MM.1S (cell line): Measurements from ENCODE around the gene GIT1.

Experiments used
- DNase-seq: peaks from one replicate; pipeline ENCODE4 v3.0.0-alpha.2; 2015
- H2AFZ ChIP-seq: fragments of 300-600 bp; sonication (generic); 2 replicates; pipeline ENCODE4 v1.6.0; 2016; ENCODE audit warnings: antibody characterized with exemption, low read length
- H3F3A ChIP-seq: fragments of 300-600 bp; sonication (generic); 2 replicates; pipeline ENCODE4 v1.6.1; 2016; ENCODE audit warnings: mild to moderate bottlenecking, antibody characterized with exemption, low read length, moderate library complexity, mixed read lengths; ENCODE audit not compliant: insufficient read depth
- H3K27ac ChIP-seq: fragments of 300-600 bp; sonication (generic); 2 replicates; pipeline ENCODE4 v1.5.1; 2016; ENCODE audit warnings: mild to moderate bottlenecking, low read length
- H3K27me3 ChIP-seq: fragments of 300-600 bp; sonication (generic); replicated peaks from 2 replicates; pipeline ENCODE4 v1.6.0; 2016; ENCODE audit warnings: low read length; ENCODE audit not compliant: insufficient read depth
- H3K36me3 ChIP-seq: fragments of 300-600 bp; sonication (generic); replicated peaks from 2 replicates; pipeline ENCODE4 v1.6.1; 2016; ENCODE audit warnings: mild to moderate bottlenecking, low read length, mixed read lengths; ENCODE audit not compliant: insufficient read depth
- H3K4me1 ChIP-seq: fragments of 300-600 bp; sonication (generic); 2 replicates; pipeline ENCODE4 v1.6.1; 2016; ENCODE audit warnings: low read length, mixed read lengths
- H3K4me2 ChIP-seq: fragments of 300-600 bp; sonication (generic); 2 replicates; pipeline ENCODE4 v1.6.0; 2016; ENCODE audit warnings: low read depth, low read length
- H3K4me3 ChIP-seq: fragments of 300-600 bp; sonication (generic); 2 replicates; pipeline ENCODE4 v1.5.1; 2016; ENCODE audit warnings: low read length, mixed read lengths
- H3K79me2 ChIP-seq: fragments of 300-600 bp; sonication (generic); 2 replicates; pipeline ENCODE4 v1.6.1; 2016; ENCODE audit warnings: mixed run types, low read length, mixed read lengths
- H3K9ac ChIP-seq: fragments of 300-600 bp; sonication (generic); 2 replicates; pipeline ENCODE4 v1.6.1; 2016; ENCODE audit warnings: low read length, mixed read lengths
- H3K9me2 ChIP-seq: fragments of 300-600 bp; sonication (generic); replicated peaks from 2 replicates; pipeline ENCODE4 v1.6.1; 2016; ENCODE audit warnings: mild to moderate bottlenecking, low read length, mixed read lengths; ENCODE audit not compliant: insufficient read depth
- H3K9me3 ChIP-seq: fragments of 300-600 bp; sonication (generic); replicated peaks from 2 replicates; pipeline ENCODE4 v1.6.1; 2016; ENCODE audit warnings: mild to moderate bottlenecking, low read length, mixed read lengths; ENCODE audit not compliant: insufficient read depth
- H4K20me1 ChIP-seq: fragments of 300-600 bp; sonication (generic); 2 replicates; pipeline ENCODE4 v1.6.1; 2016; ENCODE audit warnings: mild to moderate bottlenecking, low read length, moderate library complexity, mixed read lengths; ENCODE audit not compliant: insufficient read depth
- CTCF ChIP-seq: fragments of 300-600 bp; sonication (generic); IDR thresholded peaks from 2 replicates; pipeline ENCODE4 v1.5.1; 2016; ENCODE audit warnings: antibody characterized with exemption, low read length, mixed read lengths
- EZH2 ChIP-seq: fragments of 300-600 bp; sonication (generic); optimal IDR thresholded peaks from 2 replicates; pipeline ENCODE3; 2017; ENCODE audit warnings: low read depth, mild to moderate bottlenecking, antibody characterized with exemption, low read length, mixed read lengths
- EZH2phosphoT487 ChIP-seq: fragments of 300-600 bp; sonication (generic); IDR thresholded peaks from 2 replicates; pipeline ENCODE4 v1.6.1; 2018; ENCODE audit warnings: antibody characterized with exemption, low read length

GIT1 gene

DNA sequence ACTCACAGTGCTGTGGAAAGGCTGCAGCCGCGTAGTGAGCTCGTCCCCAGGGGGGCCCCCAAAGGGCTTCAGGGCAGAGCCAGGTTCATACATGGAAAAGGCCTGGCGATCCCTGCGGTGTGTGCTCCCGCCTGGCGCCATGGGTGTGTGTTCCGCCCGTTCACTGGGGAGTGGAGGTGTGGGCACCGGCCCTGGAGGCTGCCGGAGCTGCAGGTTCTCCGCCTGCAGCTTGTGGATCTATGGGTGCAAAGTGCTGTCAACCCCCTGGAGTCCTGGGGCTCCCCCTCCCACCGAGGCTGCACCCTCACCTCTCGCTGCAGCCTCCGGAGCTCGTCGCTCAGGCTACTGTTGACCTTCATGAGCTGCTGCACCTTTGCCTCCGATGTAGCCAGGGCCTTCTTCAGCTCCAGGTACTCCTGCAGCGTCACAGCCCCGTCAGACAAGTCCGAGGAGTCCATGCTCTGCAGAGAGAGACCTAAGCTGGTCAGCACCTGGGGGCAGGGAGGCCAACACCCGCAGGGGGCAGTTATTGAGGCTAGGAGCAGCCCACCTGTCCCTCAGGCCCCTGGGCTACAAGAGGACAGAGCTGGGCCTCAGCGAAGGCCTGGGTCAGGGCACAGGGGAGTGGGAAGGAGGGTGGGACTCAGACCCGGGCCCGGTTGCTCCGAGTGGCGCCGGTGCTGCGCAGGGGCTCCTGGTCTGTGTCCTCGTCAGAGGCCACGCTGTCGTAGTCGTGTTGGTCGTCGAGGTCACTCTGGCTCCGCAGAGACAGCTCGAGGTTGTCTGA, 13.0 kb downstream of the GIT1 start:
- Histone ChIP-seq H3K4me1 (peaks cover 8% of the 10 kb centered on the region; the same call in 1 of the 2 replicates), H3K9me2 (no peaks in the 10 kb centered on the region), H3K9me3 (no peaks in the 10 kb centered on the region), H3K27ac (no peak overlapping the region), H3K4me2 (no peak overlapping the region), H3K4me3 (no peak overlapping the region), H3F3A (no peaks in the 10 kb centered on the region), H4K20me1 (no peaks in the 10 kb centered on the region), H3K27me3 (no peaks in the 10 kb centered on the region), H2AFZ (no peak overlapping the region), H3K9ac (no peak overlapping the region), H3K36me3 (no peaks in the 10 kb centered on the region), H3K79me2 (no peaks in the 10 kb centered on the region; the same call in 1 of the 2 replicates)
- no peak for TF ChIP-seq CTCF
- no peak for TF ChIP-seq EZH2
- no peak for TF ChIP-seq EZH2phosphoT487
- DNase-seq = no peak

DNA sequence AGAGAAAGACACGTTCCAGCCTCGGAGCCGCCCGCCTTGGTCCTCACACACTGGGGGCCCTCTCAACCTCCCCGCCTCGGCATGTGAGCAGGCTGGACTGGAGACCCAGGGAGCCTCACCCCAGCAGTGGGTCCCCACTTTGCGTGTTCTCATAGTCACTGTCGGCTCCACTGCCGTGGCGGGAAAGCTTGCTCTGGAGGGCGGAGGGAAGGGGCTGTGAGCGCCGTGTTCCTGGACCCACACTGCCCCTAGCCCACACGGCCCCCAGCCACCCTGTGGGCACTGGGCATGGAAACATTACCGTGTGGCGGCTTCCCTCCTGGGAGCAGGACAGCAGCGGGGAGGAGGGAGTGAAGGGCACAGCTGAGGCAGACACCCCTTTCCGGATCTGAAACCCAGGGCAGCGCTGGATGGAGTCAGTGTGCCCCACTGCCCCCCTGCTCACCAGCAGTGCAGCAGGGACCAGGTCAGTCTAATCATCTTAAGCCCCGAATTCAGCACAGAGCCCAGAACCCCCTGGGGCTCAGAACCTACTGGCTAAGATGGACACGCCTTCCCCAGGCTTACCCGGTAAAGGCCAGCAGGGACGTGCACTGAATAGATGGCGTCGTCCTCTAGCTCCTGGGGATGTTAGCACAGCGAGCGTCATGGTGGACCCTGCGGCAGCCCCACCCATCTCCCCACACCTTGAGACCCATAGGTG, 13.8 kb downstream of the GIT1 start:
- no peaks in the 10 kb centered on the region for H3K79me2 ChIP-seq
- no peak overlapping the region for H3K4me2 ChIP-seq
- H3K4me3 ChIP-seq = no peak overlapping the region
- H3K36me3 ChIP-seq = no peaks in the 10 kb centered on the region
- no peak overlapping the region for H3K9ac ChIP-seq
- H2AFZ ChIP-seq = no peak overlapping the region
- H3K9me3 ChIP-seq = no peaks in the 10 kb centered on the region
- H3K4me1 ChIP-seq = peaks cover 3% of the 10 kb centered on the region; the same call in 1 of the 2 replicates
- no peak overlapping the region for H3K27ac ChIP-seq
- H3K9me2 ChIP-seq = no peaks in the 10 kb centered on the region
- TF ChIP-seq CTCF (no peak), EZH2 (no peak), EZH2phosphoT487 (no peak)
- H3F3A ChIP-seq = no peaks in the 10 kb centered on the region
- no peaks in the 10 kb centered on the region for H3K27me3 ChIP-seq
- H4K20me1 ChIP-seq = no peaks in the 10 kb centered on the region
- DNase-seq = no peak

DNA sequence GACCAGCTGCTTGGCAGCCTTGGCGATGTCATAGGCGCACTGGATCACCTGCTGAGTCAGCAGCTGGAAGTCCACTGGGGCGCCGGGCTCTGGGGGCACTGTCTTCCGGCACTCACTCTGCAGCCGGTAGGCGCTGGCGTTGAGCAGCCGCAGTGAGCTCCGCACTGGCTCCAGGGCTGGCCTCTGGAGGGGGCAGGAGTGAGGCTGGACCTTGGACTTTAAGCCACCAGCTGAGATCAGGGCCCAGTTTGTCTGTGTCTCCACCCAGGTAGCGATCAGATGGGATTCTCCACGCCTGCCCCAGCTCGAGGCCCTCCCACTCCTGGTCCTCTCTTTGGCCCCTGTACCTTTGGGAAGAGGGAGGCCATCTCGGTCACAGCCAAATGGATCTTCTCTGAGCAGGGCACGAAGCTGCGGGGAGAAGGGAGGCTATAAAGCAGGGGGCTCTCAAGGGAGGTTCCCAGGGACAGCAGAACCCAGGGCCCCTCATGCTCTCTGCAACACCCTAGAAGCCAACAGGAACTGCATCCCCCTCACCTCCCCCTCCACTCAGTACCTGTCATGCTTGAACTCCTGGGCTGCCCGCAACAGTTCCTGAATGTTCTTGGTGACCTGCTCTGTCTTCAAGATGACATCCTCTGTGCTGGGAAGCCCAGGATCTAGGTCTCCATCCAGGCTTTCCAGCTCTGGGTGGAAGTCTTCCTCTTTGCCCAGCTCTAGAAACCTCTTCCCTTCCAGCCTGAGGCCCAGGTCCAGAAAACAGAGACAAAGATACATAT, 14.5 kb downstream of the GIT1 start:
- no peaks in the 10 kb centered on the region for H3F3A ChIP-seq
- H2AFZ ChIP-seq = no peak overlapping the region
- H3K4me1 ChIP-seq = no peaks in the 10 kb centered on the region
- no peaks in the 10 kb centered on the region for H3K9me2 ChIP-seq
- H4K20me1 ChIP-seq = no peaks in the 10 kb centered on the region
- no peak overlapping the region for H3K27ac ChIP-seq
- no peaks in the 10 kb centered on the region for H3K36me3 ChIP-seq
- no peak overlapping the region for H3K4me2 ChIP-seq
- no peak overlapping the region for H3K4me3 ChIP-seq
- H3K9ac ChIP-seq = no peak overlapping the region
- no peaks in the 10 kb centered on the region for H3K79me2 ChIP-seq
- TF ChIP-seq EZH2 = no peak
- no peak for TF ChIP-seq EZH2phosphoT487
- TF ChIP-seq CTCF = no peak
- DNase-seq = no peak
- H3K9me3 ChIP-seq = no peaks in the 10 kb centered on the region
- no peaks in the 10 kb centered on the region for H3K27me3 ChIP-seq
